Measurements from ENCODE around the gene DNA2.

DNA2 gene

GRCh38 chr10:68364101-68364886 is 107.5 kb downstream of the DNA2 start:
- TF ChIP-seq, protein P1, sequence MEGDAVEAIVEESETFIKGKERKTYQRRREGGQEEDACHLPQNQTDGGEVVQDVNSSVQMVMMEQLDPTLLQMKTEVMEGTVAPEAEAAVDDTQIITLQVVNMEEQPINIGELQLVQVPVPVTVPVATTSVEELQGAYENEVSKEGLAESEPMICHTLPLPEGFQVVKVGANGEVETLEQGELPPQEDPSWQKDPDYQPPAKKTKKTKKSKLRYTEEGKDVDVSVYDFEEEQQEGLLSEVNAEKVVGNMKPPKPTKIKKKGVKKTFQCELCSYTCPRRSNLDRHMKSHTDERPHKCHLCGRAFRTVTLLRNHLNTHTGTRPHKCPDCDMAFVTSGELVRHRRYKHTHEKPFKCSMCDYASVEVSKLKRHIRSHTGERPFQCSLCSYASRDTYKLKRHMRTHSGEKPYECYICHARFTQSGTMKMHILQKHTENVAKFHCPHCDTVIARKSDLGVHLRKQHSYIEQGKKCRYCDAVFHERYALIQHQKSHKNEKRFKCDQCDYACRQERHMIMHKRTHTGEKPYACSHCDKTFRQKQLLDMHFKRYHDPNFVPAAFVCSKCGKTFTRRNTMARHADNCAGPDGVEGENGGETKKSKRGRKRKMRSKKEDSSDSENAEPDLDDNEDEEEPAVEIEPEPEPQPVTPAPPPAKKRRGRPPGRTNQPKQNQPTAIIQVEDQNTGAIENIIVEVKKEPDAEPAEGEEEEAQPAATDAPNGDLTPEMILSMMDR (IDR thresholded peaks at IDR 0.05): no peak

Data from LNCAP (cell line).